ENCODE data around the gene KCNK13.

KCNK13 gene

DNA sequence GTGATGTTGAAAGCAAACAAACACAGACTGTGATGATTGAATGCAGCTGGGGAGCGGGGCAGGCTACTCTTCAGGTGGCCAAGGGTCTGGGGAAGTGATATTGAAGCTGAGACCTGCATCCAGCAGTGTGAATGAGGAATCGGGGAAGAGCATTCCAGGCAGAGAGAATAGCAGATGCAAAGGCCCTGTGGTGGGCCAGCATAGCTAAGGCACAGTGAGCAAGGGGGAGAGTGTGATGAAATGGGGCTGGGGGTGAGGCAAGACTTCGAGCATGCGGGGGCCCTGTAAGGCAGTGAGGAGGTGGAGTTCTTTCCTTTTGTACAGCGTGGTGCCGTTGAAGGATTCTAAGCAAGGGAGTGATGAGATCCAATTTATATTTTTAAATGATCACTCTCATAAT, 77.4 kb downstream of the KCNK13 start:
- FAIRE-seq (no peak), DNase-seq (ENCODE audit: insufficient read length, low spot score) (no peak)
- TF ChIP-seq POU2F2 (IDR thresholded peaks at IDR 0.05; ENCODE audit: low read depth, low read length) (no peak), PAX5 (IDR thresholded peaks at IDR 0.05; ENCODE audit: insufficient read depth, low read length, severe bottlenecking) (no peak), POLR2AphosphoS5 (IDR thresholded peaks at IDR 0.05; ENCODE audit: low read depth, low read length) (no peak), TAF1 (IDR thresholded peaks at IDR 0.05; ENCODE audit: low read depth, low read length) (no peak), SPI1 (IDR thresholded peaks at IDR 0.05; ENCODE audit: low read depth, low read length) (no peak), POLR2A (IDR thresholded peaks at IDR 0.05; ENCODE audit: low read depth, low read length) (no peak)

DNA sequence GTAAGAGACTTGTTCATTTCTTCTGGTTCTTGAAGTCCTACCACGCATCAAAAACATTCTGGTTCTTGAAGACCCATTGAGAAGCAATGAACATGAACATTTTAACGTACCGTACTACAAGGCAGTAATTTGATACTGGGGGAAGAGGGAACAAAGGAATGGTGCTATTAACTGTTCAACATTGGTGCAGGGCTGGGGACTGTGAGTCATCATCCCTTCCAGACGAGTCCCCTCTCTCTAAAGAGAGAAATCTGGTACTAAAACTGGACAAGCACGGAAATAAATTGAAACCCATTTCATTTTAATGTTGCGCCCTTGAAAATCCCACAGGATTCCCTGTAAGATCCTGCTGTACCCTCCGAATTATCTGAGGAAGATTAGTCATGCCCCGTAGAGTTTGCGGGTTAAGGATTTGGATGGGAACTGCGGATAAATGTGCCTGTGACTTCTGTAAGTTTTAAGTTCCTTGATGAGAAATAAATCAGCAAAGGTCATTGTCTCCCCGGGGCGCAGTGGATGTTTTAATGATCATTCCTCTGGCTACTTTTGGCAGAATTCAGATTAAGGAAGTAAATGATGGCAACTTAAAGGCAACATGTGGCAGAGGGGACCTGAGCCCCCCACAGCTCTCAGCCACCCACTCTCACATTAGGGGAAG, 78.6 kb downstream of the KCNK13 start:
- no peak for FAIRE-seq
- TF ChIP-seq PAX5 (IDR thresholded peaks at IDR 0.05; ENCODE audit: insufficient read depth, low read length, severe bottlenecking): no peak
- TF ChIP-seq TAF1 (IDR thresholded peaks at IDR 0.05; ENCODE audit: low read depth, low read length): no peak
- TF ChIP-seq SPI1 (IDR thresholded peaks at IDR 0.05; ENCODE audit: low read depth, low read length): no peak
- no peak for TF ChIP-seq POLR2AphosphoS5 (IDR thresholded peaks at IDR 0.05; ENCODE audit: low read depth, low read length)
- DNase-seq (ENCODE audit: insufficient read length, low spot score): no peak

DNA sequence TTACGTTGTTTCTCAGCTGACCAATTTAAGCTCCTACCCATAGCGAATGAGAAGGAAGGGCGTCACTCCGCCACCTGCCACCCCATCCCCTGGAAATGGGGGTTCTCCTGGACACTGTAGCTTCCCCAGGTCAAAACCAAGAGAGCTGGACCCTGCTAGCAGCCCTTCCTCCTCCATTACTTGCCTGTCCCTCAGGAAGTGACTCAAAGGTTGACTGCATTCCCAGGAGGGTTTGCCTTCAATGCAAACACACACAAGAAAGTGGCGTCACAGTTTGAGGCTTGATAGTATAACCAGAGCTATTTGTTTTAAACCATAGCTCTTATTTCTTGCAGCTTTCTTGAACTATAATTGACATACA, 79.1 kb downstream of the KCNK13 start:
- TF ChIP-seq SPI1 (IDR thresholded peaks at IDR 0.05; ENCODE audit: low read depth, low read length): no peak
- no peak for TF ChIP-seq PAX5 (IDR thresholded peaks at IDR 0.05; ENCODE audit: insufficient read depth, low read length, severe bottlenecking)
- no peak for TF ChIP-seq POLR2AphosphoS5 (IDR thresholded peaks at IDR 0.05; ENCODE audit: low read depth, low read length)
- no peak for TF ChIP-seq POU2F2 (IDR thresholded peaks at IDR 0.05; ENCODE audit: low read depth, low read length)
- no peak for TF ChIP-seq POLR2A (IDR thresholded peaks at IDR 0.05; ENCODE audit: low read depth, low read length)
- no peak for TF ChIP-seq TAF1 (IDR thresholded peaks at IDR 0.05; ENCODE audit: low read depth, low read length)
- no peak for FAIRE-seq
- DNase-seq (ENCODE audit: insufficient read length, low spot score): no peak

DNA sequence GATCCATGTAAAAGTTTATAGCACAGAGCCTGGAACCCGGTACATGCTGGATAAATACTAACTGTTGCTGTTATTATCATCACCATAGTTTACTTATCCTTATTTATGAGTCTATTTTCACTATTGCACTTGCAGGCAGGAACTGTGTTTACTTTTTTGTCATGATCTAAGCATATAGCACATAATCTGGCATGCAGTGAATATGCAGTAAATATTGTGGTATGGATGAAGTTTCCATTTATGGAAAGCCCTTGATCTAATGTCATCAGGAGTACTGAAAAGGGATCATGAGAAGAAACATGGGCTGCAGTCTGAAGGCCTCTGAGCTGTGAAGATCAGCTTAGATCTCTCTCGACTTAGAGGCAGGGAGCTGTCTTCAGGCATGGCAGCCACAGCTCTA, 91.6 kb downstream of the KCNK13 start:
- no peak for FAIRE-seq
- no peak for DNase-seq (ENCODE audit: insufficient read length, low spot score)
- TF ChIP-seq PAX5 (IDR thresholded peaks at IDR 0.05; ENCODE audit: insufficient read depth, low read length, severe bottlenecking) (no peak), POU2F2 (IDR thresholded peaks at IDR 0.05; ENCODE audit: low read depth, low read length) (no peak)

DNA sequence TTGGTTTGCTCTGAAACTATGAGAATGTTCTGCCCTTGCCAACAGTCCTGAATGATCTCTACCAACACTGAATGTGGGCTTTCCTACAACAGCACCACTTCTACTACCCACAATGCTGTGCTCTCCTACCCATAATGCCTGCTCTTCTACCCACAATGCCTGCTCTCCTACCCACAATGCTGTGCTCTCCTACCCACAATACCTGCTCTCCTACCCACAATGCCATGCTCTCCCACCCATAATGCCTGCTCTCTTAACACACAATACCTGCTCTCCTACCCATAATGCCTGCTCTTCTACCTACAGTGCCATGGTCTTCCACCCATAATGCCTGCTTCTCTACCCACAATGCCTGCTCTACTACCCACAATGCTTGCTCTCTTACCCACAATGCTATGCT, 92.3 kb downstream of the KCNK13 start:
- TF ChIP-seq TAF1 (IDR thresholded peaks at IDR 0.05; ENCODE audit: low read depth, low read length) (no peak), POLR2A (IDR thresholded peaks at IDR 0.05; ENCODE audit: low read depth, low read length) (no peak), PAX5 (IDR thresholded peaks at IDR 0.05; ENCODE audit: insufficient read depth, low read length, severe bottlenecking) (no peak), POLR2AphosphoS5 (IDR thresholded peaks at IDR 0.05; ENCODE audit: low read depth, low read length) (no peak), SPI1 (IDR thresholded peaks at IDR 0.05; ENCODE audit: low read depth, low read length) (no peak), POU2F2 (IDR thresholded peaks at IDR 0.05; ENCODE audit: low read depth, low read length) (no peak)
- FAIRE-seq: no peak

DNA sequence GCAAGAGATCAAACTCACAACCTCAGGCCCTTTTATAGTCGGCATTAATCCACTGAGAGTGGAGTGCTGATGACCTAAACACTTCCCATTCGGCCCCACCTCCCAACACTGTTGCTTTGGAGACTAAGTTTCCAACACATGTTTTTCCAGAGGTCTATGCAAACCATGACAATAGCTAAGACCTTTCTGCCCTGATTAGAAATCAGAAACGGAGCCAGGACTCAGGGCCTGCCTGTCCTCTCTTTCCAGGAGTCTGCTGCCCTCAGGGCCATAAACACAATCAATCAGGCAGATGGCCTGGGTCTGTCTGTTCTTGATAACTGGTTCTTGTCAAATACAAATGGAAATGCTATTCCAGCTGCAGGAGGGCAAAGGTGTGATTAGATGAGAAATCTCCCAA, 97.4 kb downstream of the KCNK13 start:
- FAIRE-seq (no peak), DNase-seq (ENCODE audit: insufficient read length, low spot score) (no peak)
- TF ChIP-seq POLR2A (IDR thresholded peaks at IDR 0.05; ENCODE audit: low read depth, low read length) (no peak), POU2F2 (IDR thresholded peaks at IDR 0.05; ENCODE audit: low read depth, low read length) (no peak), TAF1 (IDR thresholded peaks at IDR 0.05; ENCODE audit: low read depth, low read length) (no peak), PAX5 (IDR thresholded peaks at IDR 0.05; ENCODE audit: insufficient read depth, low read length, severe bottlenecking) (no peak), POLR2AphosphoS5 (IDR thresholded peaks at IDR 0.05; ENCODE audit: low read depth, low read length) (no peak), SPI1 (IDR thresholded peaks at IDR 0.05; ENCODE audit: low read depth, low read length) (no peak)

More for the DNA sequence above, 92.3 kb downstream of the KCNK13 start:
- no peak for DNase-seq (ENCODE audit: insufficient read length, low spot score)

DNA sequence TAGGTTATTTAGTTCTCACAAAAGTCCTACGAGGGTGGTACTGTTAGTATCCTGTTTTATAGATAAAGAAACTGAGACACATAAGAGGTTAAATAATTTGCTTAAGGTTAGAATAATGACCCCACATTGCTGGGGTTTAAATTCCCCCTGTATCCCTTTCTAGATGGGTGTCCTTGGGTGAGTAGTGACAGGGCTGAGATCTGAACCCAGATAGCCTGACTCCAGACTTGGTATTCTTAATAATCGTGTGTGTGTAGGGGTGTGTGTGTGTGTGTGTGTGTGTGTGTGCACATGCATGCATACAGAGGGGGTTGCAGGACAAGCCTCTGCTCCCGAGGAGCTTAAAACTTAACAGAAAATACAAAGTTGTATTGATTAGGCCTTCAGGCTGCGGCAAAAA, 97.9 kb downstream of the KCNK13 start:
- TF ChIP-seq POLR2AphosphoS5 (IDR thresholded peaks at IDR 0.05; ENCODE audit: low read depth, low read length) (no peak), POLR2A (IDR thresholded peaks at IDR 0.05; ENCODE audit: low read depth, low read length) (no peak), SPI1 (IDR thresholded peaks at IDR 0.05; ENCODE audit: low read depth, low read length) (no peak), POU2F2 (IDR thresholded peaks at IDR 0.05; ENCODE audit: low read depth, low read length) (no peak)

DNA sequence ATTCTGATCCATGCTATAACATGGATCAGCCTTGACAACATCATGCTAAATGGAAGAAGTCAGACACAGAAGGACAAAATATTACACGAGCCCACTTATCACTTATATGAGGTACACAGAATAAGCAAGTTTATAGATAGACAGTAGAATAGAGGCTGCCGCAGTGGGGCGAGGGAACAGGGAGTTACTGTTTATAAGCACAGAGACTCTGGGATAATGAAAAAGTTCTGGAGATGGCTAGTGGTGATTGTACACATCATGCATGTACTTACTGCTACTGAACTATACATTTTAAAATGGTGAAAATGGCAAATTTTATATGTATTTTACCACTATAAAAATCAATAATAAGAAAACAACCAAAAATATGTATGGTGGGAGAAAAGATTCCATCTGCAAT, 99.3 kb downstream of the KCNK13 start:
- DNase-seq (ENCODE audit: insufficient read length, low spot score) (no peak), FAIRE-seq (no peak)
- TF ChIP-seq POU2F2 (IDR thresholded peaks at IDR 0.05; ENCODE audit: low read depth, low read length) (no peak), POLR2AphosphoS5 (IDR thresholded peaks at IDR 0.05; ENCODE audit: low read depth, low read length) (no peak), PAX5 (IDR thresholded peaks at IDR 0.05; ENCODE audit: insufficient read depth, low read length, severe bottlenecking) (no peak), POLR2A (IDR thresholded peaks at IDR 0.05; ENCODE audit: low read depth, low read length) (no peak), SPI1 (IDR thresholded peaks at IDR 0.05; ENCODE audit: low read depth, low read length) (no peak), TAF1 (IDR thresholded peaks at IDR 0.05; ENCODE audit: low read depth, low read length) (no peak)

More for the DNA sequence above, 97.9 kb downstream of the KCNK13 start:
- no peak for DNase-seq (ENCODE audit: insufficient read length, low spot score)
- FAIRE-seq: no peak

DNA sequence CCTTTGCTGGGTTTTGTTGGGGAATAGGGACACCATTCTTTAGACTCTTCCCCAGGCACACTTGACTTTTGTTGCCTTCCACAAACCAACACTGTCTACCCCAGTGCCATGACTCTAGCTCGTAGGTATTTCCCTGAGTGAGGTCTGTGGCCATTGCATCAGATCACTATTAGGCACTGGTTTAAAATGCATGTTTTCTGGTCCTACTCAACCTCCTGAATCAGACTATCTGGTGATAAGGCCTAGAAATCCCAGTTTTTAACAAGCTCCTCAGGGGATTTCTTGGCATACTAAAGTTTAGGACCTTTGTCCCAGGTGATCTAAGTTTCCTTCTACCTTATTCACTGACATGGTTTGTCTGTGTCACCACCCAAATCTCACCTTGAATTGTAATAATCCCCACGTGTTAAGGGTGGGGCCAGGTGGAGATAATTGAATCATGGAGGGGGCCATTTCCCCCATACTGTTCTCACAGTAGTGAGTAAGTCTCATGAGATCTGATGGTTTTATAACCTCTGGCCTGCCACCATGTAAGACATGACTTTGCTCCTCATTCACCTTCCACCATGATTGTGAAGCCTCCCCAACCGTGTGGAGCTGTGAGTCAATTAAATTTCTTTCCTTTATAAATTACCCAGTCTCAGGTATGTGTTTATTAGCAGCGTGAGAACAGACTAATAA, 106.8 kb downstream of the KCNK13 start:
- DNase-seq (ENCODE audit: insufficient read length, low spot score) (no peak), FAIRE-seq (no peak)
- TF ChIP-seq TAF1 (IDR thresholded peaks at IDR 0.05; ENCODE audit: low read depth, low read length) (no peak), POLR2AphosphoS5 (IDR thresholded peaks at IDR 0.05; ENCODE audit: low read depth, low read length) (no peak), PAX5 (IDR thresholded peaks at IDR 0.05; ENCODE audit: insufficient read depth, low read length, severe bottlenecking) (no peak), POU2F2 (IDR thresholded peaks at IDR 0.05; ENCODE audit: low read depth, low read length) (no peak), POLR2A (IDR thresholded peaks at IDR 0.05; ENCODE audit: low read depth, low read length) (no peak), SPI1 (IDR thresholded peaks at IDR 0.05; ENCODE audit: low read depth, low read length) (no peak)

DNA sequence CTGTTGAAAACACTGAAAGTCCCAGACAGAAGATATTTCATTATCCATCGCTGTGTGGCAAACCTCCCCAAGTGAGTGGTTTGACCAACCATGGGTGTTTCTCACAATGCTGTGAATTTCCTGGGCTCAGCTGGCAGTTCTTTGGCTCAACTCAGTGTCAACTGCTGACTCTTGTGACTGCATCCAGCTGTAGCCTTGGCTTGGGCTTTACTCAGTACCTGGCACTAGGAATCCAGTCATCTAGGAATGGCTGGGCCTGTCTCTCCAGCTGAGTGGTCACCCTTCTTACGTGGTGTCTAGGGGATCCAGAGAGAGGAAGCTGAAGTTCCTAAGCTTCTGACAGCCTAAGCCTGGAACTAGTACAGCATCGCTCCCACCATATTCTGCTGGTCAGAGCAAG, 113.8 kb downstream of the KCNK13 start:
- FAIRE-seq: no peak

More for the DNA sequence above, 113.8 kb downstream of the KCNK13 start:
- no peak for DNase-seq (ENCODE audit: insufficient read length, low spot score)
- TF ChIP-seq POLR2AphosphoS5 (IDR thresholded peaks at IDR 0.05; ENCODE audit: low read depth, low read length) (no peak), TAF1 (IDR thresholded peaks at IDR 0.05; ENCODE audit: low read depth, low read length) (no peak), POLR2A (IDR thresholded peaks at IDR 0.05; ENCODE audit: low read depth, low read length) (no peak)
